GM21723 (cell line): Measurements from ENCODE around the gene SLCO3A1.

Experiments used
- ATAC-seq: cut with Tn5 transposase; IDR thresholded peaks from one replicate; pipeline ENCODE4 v1.9.1; 2021; ENCODE audit warnings: mild to moderate bottlenecking, moderate library complexity; ENCODE audit not compliant: unreplicated experiment

SLCO3A1 gene

DNA sequence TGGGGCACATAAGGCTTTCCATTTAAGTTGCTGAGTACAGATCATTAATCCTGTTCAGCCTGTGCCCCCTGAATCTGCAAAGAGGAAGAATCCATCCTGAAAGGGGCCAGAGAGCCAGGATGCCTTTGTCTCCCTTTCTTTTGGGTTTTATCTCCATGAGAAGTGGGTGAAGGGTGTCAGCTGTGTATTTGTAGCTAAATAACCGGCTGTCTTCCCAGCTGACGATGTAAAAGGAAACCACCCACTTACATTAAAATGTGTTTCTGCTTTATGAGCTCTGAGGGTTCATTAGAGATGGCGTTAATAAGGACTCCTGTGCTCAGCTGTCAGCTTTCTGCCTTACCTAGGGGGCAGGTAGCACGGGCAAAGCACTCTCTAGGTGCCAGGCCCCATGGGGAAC lies 83.4 kb downstream of the SLCO3A1 start:
- no peak for ATAC-seq

- ATAC-seq = no peak
Observed at GRCh38 chr15:91938136-91938535, 84.6 kb downstream of the SLCO3A1 start.

DNA sequence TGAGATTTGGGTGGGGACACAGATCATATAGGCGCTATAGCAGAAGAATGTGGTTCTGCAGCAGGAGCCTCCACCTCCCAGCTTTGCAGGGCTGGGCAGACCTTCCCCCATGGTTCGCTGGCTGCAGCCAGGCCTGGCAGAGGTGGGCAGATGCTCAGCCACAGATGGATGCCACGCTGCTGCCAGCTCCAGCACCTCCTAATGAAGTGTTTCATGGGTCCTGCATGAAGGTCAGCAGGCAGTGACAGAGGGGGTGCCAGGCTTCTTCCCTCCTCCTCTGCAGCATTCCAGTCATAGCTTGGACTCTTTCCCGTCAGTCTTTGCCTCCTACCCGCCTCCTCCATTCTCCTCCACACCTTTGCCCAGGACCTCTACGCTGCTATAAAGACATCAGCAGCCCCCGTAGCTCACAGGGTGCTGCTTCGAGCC lies 85.9 kb downstream of the SLCO3A1 start:
- no peak for ATAC-seq

DNA sequence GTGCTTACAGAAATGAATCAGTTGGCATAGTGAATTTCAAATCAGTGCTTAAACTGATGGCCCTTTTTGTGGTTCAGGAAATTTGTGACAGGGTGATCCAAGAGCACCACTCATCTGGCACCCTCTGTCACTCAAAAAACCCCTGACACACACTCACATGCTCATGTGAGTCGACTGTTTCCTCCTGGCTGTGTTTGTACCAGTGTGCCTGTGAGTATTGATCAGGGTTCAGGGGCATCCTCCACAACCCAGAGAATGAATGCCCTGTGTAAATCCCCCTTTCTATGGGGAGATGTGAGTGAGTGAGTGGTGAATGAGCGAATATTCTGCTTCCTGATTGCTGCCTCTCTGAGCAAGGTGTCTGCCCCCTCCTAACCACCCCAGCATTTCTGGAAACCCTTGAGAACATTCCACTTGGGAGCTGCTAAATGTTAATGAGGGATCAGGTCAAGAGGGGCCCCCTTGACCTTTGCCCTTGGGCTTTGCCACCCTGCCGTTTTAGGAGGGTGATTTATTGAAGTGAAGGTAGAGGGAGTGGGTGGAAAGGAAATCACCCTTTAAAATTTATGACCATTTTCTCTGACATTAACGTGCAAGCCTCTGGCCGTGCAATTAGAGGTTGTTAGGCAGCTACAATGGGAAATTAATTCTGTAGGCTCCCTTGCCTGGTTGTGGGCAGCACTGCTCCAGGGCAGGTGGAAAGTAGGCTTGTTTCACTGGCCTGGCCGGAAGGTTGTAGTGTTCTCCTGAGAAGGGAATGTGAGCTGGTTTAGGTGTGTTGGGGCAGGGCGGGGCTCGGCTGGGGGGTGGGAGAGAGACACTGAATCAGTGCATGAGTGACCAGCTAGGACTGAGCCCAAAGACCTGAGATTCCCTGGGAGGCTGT lies 87.2 kb downstream of the SLCO3A1 start:
- ATAC-seq = no peak

GRCh38 chr15:91941871-91942658 lies 88.6 kb downstream of the SLCO3A1 start:
- ATAC-seq = no peak

- ATAC-seq = no peak
Observed at GRCh38 chr15:91942720-91943394, 89.3 kb downstream of the SLCO3A1 start.

GRCh38 chr15:91944331-91944730 lies 90.8 kb downstream of the SLCO3A1 start:
- no peak for ATAC-seq

DNA sequence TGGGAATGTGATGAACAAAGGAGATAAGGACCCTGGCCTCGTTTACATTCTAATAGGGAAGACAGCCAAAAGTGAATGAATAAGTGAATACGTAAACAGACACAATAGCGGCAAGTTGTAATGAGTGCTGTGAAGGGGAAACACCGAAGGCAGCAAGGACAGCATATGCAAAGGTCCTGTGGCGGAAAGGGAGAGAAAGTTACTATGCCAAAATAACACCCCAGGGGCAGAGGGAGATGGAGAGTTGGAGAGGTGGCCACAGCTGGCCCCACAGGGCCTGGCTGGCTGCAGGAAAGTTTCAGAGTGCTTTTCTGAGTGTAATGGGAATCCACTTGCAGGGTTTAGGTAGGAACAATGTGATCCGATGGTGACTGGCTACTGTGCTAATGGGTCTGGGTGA lies 91.9 kb downstream of the SLCO3A1 start:
- no peak for ATAC-seq

DNA sequence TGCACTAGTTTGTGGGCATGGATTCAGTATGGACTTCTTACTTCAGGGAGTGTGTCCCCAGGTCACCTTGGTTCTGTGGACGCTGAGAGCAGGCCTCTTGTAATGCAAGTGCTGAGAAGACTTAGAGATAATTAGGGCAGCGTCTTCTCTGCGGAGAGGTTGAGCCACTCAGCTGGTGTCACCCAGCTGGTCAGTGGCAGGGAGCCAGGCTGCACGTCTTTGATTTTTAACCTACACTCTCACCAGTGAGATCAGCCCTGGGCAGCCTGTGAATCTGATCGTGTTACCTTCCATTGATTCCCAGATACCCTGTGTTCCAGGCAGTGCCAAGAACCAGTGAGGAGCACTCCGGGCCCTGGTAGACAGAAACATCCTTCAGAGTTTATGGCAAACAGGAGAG lies 92.6 kb downstream of the SLCO3A1 start:
- no peak for ATAC-seq

DNA sequence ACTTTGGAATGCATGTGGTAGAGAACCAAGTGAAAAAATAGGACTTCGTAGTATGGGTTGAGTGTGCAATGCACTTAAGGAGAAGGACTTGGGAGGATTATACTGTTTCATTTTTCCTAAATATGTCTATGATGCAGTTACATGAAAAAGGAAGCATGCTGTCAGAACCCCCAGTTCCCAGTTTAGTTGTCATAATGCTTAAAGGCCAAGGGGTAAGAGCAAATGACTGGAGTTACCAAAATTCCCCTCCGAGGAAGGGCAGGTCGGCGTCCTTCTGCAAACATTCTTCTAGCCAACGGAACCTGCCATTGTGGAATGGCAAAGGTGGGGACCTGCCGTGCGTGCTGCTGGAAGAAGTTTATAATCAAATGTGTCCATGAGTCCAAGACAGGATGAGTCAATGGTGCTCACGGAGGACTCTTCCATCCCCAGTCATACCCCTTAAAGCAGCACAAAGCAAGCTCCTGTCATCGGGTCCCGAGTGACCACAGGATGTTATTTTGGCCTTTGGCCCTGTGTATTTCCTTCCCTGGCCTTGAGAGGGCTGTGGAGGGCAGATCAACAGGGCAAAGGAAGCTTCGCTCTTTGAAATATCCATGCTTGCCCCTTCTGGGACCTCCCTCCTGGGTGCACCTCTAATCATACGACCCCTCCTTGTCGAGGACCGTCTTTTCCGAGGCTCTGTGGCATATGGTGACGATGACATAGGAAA lies 93.2 kb downstream of the SLCO3A1 start:
- ATAC-seq = no peak

- ATAC-seq = no peak
Observed at GRCh38 chr15:91947293-91947679, 93.8 kb downstream of the SLCO3A1 start.

- no peak for ATAC-seq
Observed at GRCh38 chr15:91947683-91948608, 94.4 kb downstream of the SLCO3A1 start.

- ATAC-seq = no peak
Observed at GRCh38 chr15:91949361-91949760, 95.9 kb downstream of the SLCO3A1 start.

GRCh38 chr15:91950054-91950453 lies 96.5 kb downstream of the SLCO3A1 start:
- ATAC-seq = no peak

DNA sequence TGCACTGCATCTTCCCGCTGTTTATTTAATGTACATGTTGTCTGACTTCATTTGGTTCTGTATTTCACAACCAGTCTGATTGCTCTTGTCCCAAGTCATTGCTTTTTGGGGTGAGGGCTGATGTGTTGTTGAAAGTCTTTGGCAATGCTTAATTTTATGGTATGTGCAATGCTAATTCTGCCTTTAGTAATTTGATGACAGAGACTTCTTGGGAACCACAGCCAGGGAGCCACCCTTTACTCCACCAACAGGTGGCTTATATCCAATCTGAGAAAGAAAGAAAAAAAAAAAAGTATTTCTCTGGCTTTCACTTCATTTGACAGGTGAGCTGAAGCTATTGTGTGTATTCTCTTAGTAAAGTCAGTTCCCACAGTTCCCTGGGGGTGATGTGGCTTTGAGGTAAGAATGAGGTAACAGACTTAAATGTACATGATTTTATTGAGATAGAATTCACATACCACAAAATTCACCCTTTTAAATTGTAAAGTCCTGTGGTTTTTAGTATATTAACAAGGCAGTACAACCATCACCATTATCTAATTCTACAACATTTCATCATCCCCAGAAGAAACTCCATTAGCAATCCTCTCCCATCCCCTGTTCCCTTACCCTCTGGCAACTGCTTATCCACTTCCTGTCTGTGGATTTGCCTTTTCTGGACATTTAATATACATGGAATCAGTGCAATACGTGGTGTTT lies 97.3 kb downstream of the SLCO3A1 start:
- ATAC-seq = no peak

GRCh38 chr15:91952216-91952615 lies 98.7 kb downstream of the SLCO3A1 start:
- ATAC-seq = no peak

DNA sequence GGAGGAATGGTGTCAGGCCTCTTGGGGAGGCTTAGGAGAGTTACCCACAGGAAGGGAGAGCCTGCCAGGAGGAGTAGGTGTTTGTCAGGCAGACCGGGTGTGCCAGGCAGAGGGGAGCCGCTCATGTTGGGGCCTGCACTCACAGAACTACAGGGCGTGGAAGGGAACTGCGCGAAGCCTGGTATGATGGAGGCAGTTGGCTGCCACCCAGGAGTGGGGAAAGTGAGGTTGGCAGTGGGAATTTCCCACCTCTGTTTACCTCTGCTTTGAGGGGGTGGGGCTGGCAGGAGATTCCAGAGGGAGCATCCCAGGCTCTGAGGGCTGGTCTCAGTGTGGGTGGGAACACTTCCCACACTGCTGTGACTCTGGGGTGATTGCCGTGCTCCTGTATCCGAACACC lies 99.9 kb downstream of the SLCO3A1 start:
- no peak for ATAC-seq

GRCh38 chr15:91954292-91954691 lies 100.8 kb downstream of the SLCO3A1 start:
- ATAC-seq = no peak

GRCh38 chr15:91956026-91956723 lies 102.7 kb downstream of the SLCO3A1 start:
- no peak for ATAC-seq
